ENCODE data around the gene FMO3. TPM values are rescaled to one million over a fixed set of nuclear protein-coding genes. Genes with fewer than 3 reads are reported as not detected.

The FMO3 gene
- total RNA-seq, 1 experiment from 2014 or later: not detected

GRCh38 chr1:171119648-171120047, 28.9 kb downstream of the FMO3 start:
- Mint-ChIP-seq H3K27ac (ENCODE audit: unreplicated experiment) (no peak overlapping the region), H3K27me3 (ENCODE audit: insufficient read depth, unreplicated experiment) (no peaks in the 10 kb centered on the region)

GRCh38 chr1:171122299-171122698, 31.6 kb downstream of the FMO3 start:
- no peaks in the 10 kb centered on the region for H3K9me3 Mint-ChIP-seq (ENCODE audit: unreplicated experiment)
- POLR2A ChIA-PET: no interaction called here

More at GRCh38 chr1:171119648-171120047, 28.9 kb downstream of the FMO3 start:
- Histone ChIP-seq H3K27me3 (replicated peaks; ENCODE audit: control insufficient read depth, insufficient read depth, low read length) (no peaks in the 10 kb centered on the region), H3K36me3 (ENCODE audit: control insufficient read depth, insufficient read depth, low read length) (no peaks in the 10 kb centered on the region), H3K9me3 (no peaks in the 10 kb centered on the region), H3K4me3 (ENCODE audit: low read depth, low read length) (no peak overlapping the region), H3K4me1 (no peaks in the 10 kb centered on the region)
- no TSS peak for BruUV-seq (replicated peaks)
- Mint-ChIP-seq H3K4me1 (ENCODE audit: low read depth, unreplicated experiment) (no peaks in the 10 kb centered on the region), H3K9me3 (ENCODE audit: unreplicated experiment) (no peaks in the 10 kb centered on the region), H3K36me3 (ENCODE audit: insufficient read depth, unreplicated experiment) (no peaks in the 10 kb centered on the region), H3K4me3 (ENCODE audit: unreplicated experiment) (no peak overlapping the region)
- intact Hi-C loops (cut with micrococcal nuclease; ENCODE audit: unreplicated experiment): no loop called here
- CTCF ChIA-PET: no interaction called here
- DNase-seq: no peak
- POLR2A ChIA-PET: interaction anchor here (0.6 kb wide), 1 partner anchor 9 kb away, joined by 3 read pairs; no protein-coding TSS in a partner anchor
- no peak for TF ChIP-seq CTCF (IDR thresholded peaks at IDR 0.05; ENCODE audit: insufficient read depth in 1 of 2, low read depth in 1 of 2, low read length in 1 of 2, severe bottlenecking in 1 of 2, unreplicated experiment in 1 of 2)

GRCh38 chr1:171122893-171123292, 32.2 kb downstream of the FMO3 start:
- no peak for TF ChIP-seq CTCF (IDR thresholded peaks at IDR 0.05; ENCODE audit: insufficient read depth in 1 of 2, low read depth in 1 of 2, low read length in 1 of 2, severe bottlenecking in 1 of 2, unreplicated experiment in 1 of 2)
- peaks cover 8% of the 10 kb centered on the region for H3K4me1 Mint-ChIP-seq (ENCODE audit: low read depth, unreplicated experiment)
- Histone ChIP-seq H3K36me3 (ENCODE audit: control insufficient read depth, insufficient read depth, low read length) (no peaks in the 10 kb centered on the region), H3K9me3 (no peaks in the 10 kb centered on the region), H3K27me3 (replicated peaks; ENCODE audit: control insufficient read depth, insufficient read depth, low read length) (no peaks in the 10 kb centered on the region), H3K4me3 (ENCODE audit: low read depth, low read length) (no peak overlapping the region), H3K4me1 (no peaks in the 10 kb centered on the region)
- ChIA-PET CTCF (no interaction called here), POLR2A (no interaction called here)
- no peaks in the 10 kb centered on the region for H3K36me3 Mint-ChIP-seq (ENCODE audit: insufficient read depth, unreplicated experiment)
- no peak overlapping the region for H3K27ac Mint-ChIP-seq (ENCODE audit: unreplicated experiment)
- H3K9me3 Mint-ChIP-seq (ENCODE audit: unreplicated experiment): no peaks in the 10 kb centered on the region
- DNase-seq: no peak
- H3K4me3 Mint-ChIP-seq (ENCODE audit: unreplicated experiment): no peak overlapping the region
- no peaks in the 10 kb centered on the region for H3K27me3 Mint-ChIP-seq (ENCODE audit: insufficient read depth, unreplicated experiment)
- intact Hi-C loops (cut with micrococcal nuclease; ENCODE audit: unreplicated experiment): no loop called here
- no TSS peak for BruUV-seq (replicated peaks)

More at GRCh38 chr1:171122299-171122698, 31.6 kb downstream of the FMO3 start:
- H3K9me3 ChIP-seq: no peaks in the 10 kb centered on the region
- H3K27me3 Mint-ChIP-seq (ENCODE audit: insufficient read depth, unreplicated experiment): no peaks in the 10 kb centered on the region
- DNase-seq: no peak
- H3K36me3 Mint-ChIP-seq (ENCODE audit: insufficient read depth, unreplicated experiment): no peaks in the 10 kb centered on the region
- no peak overlapping the region for H3K4me3 Mint-ChIP-seq (ENCODE audit: unreplicated experiment)
- no peak overlapping the region for H3K27ac Mint-ChIP-seq (ENCODE audit: unreplicated experiment)
- H3K4me1 ChIP-seq: no peaks in the 10 kb centered on the region
- intact Hi-C loops (cut with micrococcal nuclease; ENCODE audit: unreplicated experiment): no loop called here
- no peaks in the 10 kb centered on the region for H3K36me3 ChIP-seq (ENCODE audit: control insufficient read depth, insufficient read depth, low read length)
- no TSS peak for BruUV-seq (replicated peaks)
- peaks cover 2% of the 10 kb centered on the region for H3K4me1 Mint-ChIP-seq (ENCODE audit: low read depth, unreplicated experiment)
- no peak overlapping the region for H3K4me3 ChIP-seq (ENCODE audit: low read depth, low read length)
- no peak for TF ChIP-seq CTCF (IDR thresholded peaks at IDR 0.05; ENCODE audit: insufficient read depth in 1 of 2, low read depth in 1 of 2, low read length in 1 of 2, severe bottlenecking in 1 of 2, unreplicated experiment in 1 of 2)
- CTCF ChIA-PET: no interaction called here
- no peaks in the 10 kb centered on the region for H3K27me3 ChIP-seq (replicated peaks; ENCODE audit: control insufficient read depth, insufficient read depth, low read length)
